ENCODE data around the gene CHMP2A. TPM values are rescaled to one million over a fixed set of nuclear protein-coding genes. Genes with fewer than 3 reads are reported as not detected.

The CHMP2A gene
- total and polyA plus RNA-seq, 2 of the 13 experiments (the other 11 are each of a cell fraction or from before 2014, with no cell fraction given), result 49.7 to 55.0 TPM

DNA sequence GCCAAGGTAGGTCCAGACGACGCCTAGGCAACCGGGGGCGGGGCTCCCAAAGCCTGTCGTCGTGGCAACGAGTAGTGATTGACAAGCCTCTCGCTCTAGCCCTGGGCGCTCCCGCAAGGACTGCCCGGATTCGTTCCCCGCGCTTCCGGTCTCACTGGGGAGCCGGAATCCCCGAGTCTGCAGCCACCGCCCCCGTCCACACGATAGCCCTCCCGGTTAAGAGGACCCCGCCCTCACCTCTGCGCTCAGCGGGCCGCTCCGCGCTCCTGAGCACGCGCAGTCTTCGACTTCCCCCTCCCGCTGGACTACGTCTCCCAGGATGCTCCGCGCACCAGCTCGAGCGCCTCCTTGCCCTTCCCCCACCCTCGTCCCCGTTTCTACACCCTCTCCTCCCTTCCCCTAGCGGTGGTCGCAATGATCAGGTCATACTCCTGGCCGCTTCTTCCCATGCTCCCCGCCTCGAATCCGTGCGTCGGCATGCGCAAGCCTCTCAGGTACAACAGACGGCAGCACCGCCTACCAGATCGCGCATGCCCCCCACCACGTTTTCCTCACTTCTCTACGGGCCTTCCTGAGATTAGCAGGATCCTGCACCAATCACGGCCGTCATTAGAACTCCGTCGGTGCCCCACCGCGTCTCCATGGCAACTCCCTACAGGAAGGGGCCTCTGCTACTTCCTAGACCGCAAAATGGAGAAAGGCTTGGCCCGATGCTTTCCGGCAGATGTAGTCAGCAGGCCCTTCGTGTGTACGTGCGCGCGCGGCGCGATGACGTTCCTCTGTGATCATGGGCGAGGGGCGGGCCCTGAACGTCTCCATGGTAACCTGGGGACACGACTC lies 18.1 kb upstream of the CHMP2A start, which contains the start of gene MZF1:
Gene MZF1, minus strand, starts transcription at position 518 of the 840 bp plus-strand sequence. CDS start 1,946 bp downstream, outside the sequence.
- peak; percentile 93 for FAIRE-seq
- TF ChIP-seq ZSCAN31 (CRISPR knock-in tag; IDR thresholded peaks at IDR 0.05; ENCODE audit: low read depth), result peak; percentile 72; the same call in 1 of the 2 replicates
- TF ChIP-seq NCOA2 (CRISPR knock-in tag; IDR thresholded peaks at IDR 0.05), result no peak
- peak; percentile 59; the same call in 1 of the 2 replicates for TF ChIP-seq ZNF788 (CRISPR knock-in tag; IDR thresholded peaks at IDR 0.05; ENCODE audit: borderline replicate concordance)
- TF ChIP-seq, protein P1, sequence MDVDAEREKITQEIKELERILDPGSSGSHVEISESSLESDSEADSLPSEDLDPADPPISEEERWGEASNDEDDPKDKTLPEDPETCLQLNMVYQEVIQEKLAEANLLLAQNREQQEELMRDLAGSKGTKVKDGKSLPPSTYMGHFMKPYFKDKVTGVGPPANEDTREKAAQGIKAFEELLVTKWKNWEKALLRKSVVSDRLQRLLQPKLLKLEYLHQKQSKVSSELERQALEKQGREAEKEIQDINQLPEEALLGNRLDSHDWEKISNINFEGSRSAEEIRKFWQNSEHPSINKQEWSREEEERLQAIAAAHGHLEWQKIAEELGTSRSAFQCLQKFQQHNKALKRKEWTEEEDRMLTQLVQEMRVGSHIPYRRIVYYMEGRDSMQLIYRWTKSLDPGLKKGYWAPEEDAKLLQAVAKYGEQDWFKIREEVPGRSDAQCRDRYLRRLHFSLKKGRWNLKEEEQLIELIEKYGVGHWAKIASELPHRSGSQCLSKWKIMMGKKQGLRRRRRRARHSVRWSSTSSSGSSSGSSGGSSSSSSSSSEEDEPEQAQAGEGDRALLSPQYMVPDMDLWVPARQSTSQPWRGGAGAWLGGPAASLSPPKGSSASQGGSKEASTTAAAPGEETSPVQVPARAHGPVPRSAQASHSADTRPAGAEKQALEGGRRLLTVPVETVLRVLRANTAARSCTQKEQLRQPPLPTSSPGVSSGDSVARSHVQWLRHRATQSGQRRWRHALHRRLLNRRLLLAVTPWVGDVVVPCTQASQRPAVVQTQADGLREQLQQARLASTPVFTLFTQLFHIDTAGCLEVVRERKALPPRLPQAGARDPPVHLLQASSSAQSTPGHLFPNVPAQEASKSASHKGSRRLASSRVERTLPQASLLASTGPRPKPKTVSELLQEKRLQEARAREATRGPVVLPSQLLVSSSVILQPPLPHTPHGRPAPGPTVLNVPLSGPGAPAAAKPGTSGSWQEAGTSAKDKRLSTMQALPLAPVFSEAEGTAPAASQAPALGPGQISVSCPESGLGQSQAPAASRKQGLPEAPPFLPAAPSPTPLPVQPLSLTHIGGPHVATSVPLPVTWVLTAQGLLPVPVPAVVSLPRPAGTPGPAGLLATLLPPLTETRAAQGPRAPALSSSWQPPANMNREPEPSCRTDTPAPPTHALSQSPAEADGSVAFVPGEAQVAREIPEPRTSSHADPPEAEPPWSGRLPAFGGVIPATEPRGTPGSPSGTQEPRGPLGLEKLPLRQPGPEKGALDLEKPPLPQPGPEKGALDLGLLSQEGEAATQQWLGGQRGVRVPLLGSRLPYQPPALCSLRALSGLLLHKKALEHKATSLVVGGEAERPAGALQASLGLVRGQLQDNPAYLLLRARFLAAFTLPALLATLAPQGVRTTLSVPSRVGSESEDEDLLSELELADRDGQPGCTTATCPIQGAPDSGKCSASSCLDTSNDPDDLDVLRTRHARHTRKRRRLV (CRISPR knock-in tag; IDR thresholded peaks at IDR 0.05), result peak; percentile 78
- no peak for TF ChIP-seq MYNN (CRISPR knock-in tag; IDR thresholded peaks at IDR 0.05; ENCODE audit: low read depth)
- TF ChIP-seq, protein P2, sequence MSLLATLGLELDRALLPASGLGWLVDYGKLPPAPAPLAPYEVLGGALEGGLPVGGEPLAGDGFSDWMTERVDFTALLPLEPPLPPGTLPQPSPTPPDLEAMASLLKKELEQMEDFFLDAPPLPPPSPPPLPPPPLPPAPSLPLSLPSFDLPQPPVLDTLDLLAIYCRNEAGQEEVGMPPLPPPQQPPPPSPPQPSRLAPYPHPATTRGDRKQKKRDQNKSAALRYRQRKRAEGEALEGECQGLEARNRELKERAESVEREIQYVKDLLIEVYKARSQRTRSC (CRISPR knock-in tag; IDR thresholded peaks at IDR 0.05; ENCODE audit: low read depth), result peak; percentile 19; the same call in 1 of the 2 replicates
- TF ChIP-seq ZNF703 (CRISPR knock-in tag; IDR thresholded peaks at IDR 0.05; ENCODE audit: borderline replicate concordance), result no peak
- TF ChIP-seq ATF7-NPFF (CRISPR knock-in tag; IDR thresholded peaks at IDR 0.05; ENCODE audit: low read depth), result peak; percentile 45; the same call in 1 of the 2 replicates
- TF ChIP-seq, protein P3, sequence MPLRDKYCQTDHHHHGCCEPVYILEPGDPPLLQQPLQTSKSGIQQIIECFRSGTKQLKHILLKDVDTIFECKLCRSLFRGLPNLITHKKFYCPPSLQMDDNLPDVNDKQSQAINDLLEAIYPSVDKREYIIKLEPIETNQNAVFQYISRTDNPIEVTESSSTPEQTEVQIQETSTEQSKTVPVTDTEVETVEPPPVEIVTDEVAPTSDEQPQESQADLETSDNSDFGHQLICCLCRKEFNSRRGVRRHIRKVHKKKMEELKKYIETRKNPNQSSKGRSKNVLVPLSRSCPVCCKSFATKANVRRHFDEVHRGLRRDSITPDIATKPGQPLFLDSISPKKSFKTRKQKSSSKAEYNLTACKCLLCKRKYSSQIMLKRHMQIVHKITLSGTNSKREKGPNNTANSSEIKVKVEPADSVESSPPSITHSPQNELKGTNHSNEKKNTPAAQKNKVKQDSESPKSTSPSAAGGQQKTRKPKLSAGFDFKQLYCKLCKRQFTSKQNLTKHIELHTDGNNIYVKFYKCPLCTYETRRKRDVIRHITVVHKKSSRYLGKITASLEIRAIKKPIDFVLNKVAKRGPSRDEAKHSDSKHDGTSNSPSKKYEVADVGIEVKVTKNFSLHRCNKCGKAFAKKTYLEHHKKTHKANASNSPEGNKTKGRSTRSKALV (CRISPR knock-in tag; IDR thresholded peaks at IDR 0.05), result no peak
- no peak for TF ChIP-seq ZNF10 (CRISPR knock-in tag; IDR thresholded peaks at IDR 0.05; ENCODE audit: borderline replicate concordance, low read depth)
- TF ChIP-seq RBM39 (IDR thresholded peaks at IDR 0.05; ENCODE audit: low read depth, low read length, poor library complexity, severe bottlenecking), result peak; percentile 66
- no peak for TF ChIP-seq ATAD3A (CRISPR knock-in tag; IDR thresholded peaks at IDR 0.05)
- peak; percentile 85 for TF ChIP-seq ZNF891 (CRISPR knock-in tag; IDR thresholded peaks at IDR 0.05)
- TF ChIP-seq SOX6 (IDR thresholded peaks at IDR 0.05), result no peak
- peak; percentile 55; the same call in 1 of the 2 replicates for TF ChIP-seq SOX6 (CRISPR knock-in tag; IDR thresholded peaks at IDR 0.05)
- TF ChIP-seq MAFF (IDR thresholded peaks at IDR 0.05; ENCODE audit: low read depth, low read length), result no peak

More for the DNA sequence above, 18.1 kb upstream of the CHMP2A start, which contains the start of gene MZF1:
- ATAC-seq (peak; percentile 74), DNase-seq (ENCODE audit: low spot score) (peak; percentile 99)
- ChIA-PET CTCF (ENCODE audit: low intra/inter-chr PET ratio, low total read pairs) (no interaction called here), POLR2A (interaction anchor here (0.6 to 3.0 kb wide), 6 partner anchors 14 to 61 kb away, joined by 3 to 36 read pairs (median 4); partner anchors contain the start of genes SLC27A5, TRIM28, UBE2M and ZBTB45)
- in situ Hi-C loops (cut with HindIII; ENCODE audit: extremely low pct_ligation_motif_present, low pct_unique_long_range_greater_than_20kb) (no loop called here), intact Hi-C loops (cut with micrococcal nuclease; ENCODE audit: unreplicated experiment) (no loop called here)
- H3K4me2 ChIP-seq (ENCODE audit: low read depth, low read length), result peak within 1 kb of the TSS; percentile 91
- peak within 1 kb of the TSS; percentile 93 for H3K27ac ChIP-seq (ENCODE audit: extremely low read length, insufficient read depth, low read length)
- under 1% methylated on average over 38 of the region's 75 CpGs for WGBS (ENCODE audit: low lambda C conversion rate)
- no peak within 1 kb of the TSS for H2AFZ ChIP-seq (ENCODE audit: low read length)
- H3K36me3 ChIP-seq (replicated peaks in 1 of 2; ENCODE audit: control insufficient read depth in 1 of 2, insufficient read depth in 2 of 2, low read length in 2 of 2), result no peaks in the 10 kb centered on the region; a peak in 2 of 5 replicates
- H3K4me1 ChIP-seq (ENCODE audit: insufficient read depth, low read length), result peaks cover 24% of the 10 kb centered on the region
- H3K9me3 ChIP-seq (ENCODE audit: low read length), result no peaks in the 10 kb centered on the region
- no peaks in the 10 kb centered on the region for H3K27me3 ChIP-seq (ENCODE audit: control insufficient read depth in 1 of 2, insufficient read depth in 2 of 2, low read length in 2 of 2)
- peak within 1 kb of the TSS; percentile 80 to 86 (median 82) for H3K4me3 ChIP-seq (replicated peaks in 1 of 3; ENCODE audit: insufficient read depth in 1 of 3, low read depth in 2 of 3, low read length in 3 of 3)
- BruUV-seq (replicated peaks), result no TSS peak
- H3K79me2 ChIP-seq (ENCODE audit: insufficient read depth, low read length), result peaks cover 4% of the 10 kb centered on the region
- peak within 1 kb of the TSS; percentile 89 for H3K9ac ChIP-seq (ENCODE audit: insufficient read depth, low read depth, low read length)
- no peaks in the 10 kb centered on the region for H4K20me1 ChIP-seq (ENCODE audit: insufficient read depth, low read length)
